Stimulated activated naive CD8-positive, alpha-beta T cell treated with anti-CD3 and anti-CD28 coated beads, Interleukin-15, Interleukin-2, amounts not matched to agents 100 ng/mL and 50 ng/mL, for 24 hours (primary cell): ENCODE results near the gene ATF3.
"Not testable (repeated sequence)": the region's sequence is repeated elsewhere in the genome, so short reads cannot be mapped to it uniquely, and the experiment has no call there.

Experiments used
- H3K27ac Mint-ChIP-seq: one replicate; pipeline ENCODE4 v1.8.0; 2021; ENCODE audit warnings: mild to moderate bottlenecking, mixed read lengths
- H3K27me3 Mint-ChIP-seq: one replicate; pipeline ENCODE4 v1.8.0; 2021; ENCODE audit warnings: mixed read lengths
- H3K36me3 Mint-ChIP-seq: one replicate; pipeline ENCODE4 v1.8.0; 2021; ENCODE audit warnings: low read depth, mixed read lengths
- H3K4me1 Mint-ChIP-seq: one replicate; pipeline ENCODE4 v1.8.0; 2021; ENCODE audit warnings: low read depth, mixed read lengths
- H3K4me3 Mint-ChIP-seq: one replicate; pipeline ENCODE4 v1.8.0; 2021; ENCODE audit warnings: mild to moderate bottlenecking, mixed read lengths
- H3K9me3 Mint-ChIP-seq: one replicate; pipeline ENCODE4 v1.8.0; 2021; ENCODE audit warnings: mixed read lengths

Gene ATF3

GRCh38 chr1:212624976-212625501, 16.5 kb downstream of the ATF3 start:
- Mint-ChIP-seq H3K36me3 (peaks cover 17% of the 10 kb centered on the region), H3K4me3 (no peak overlapping the region), H3K9me3 (no peaks in the 10 kb centered on the region), H3K4me1 (peaks cover 15% of the 10 kb centered on the region), H3K27ac (no peak overlapping the region), H3K27me3 (no peaks in the 10 kb centered on the region)

- Mint-ChIP-seq H3K27me3 (no peaks in the 10 kb centered on the region), H3K4me3 (no peak overlapping the region), H3K4me1 (peaks cover 12% of the 10 kb centered on the region), H3K36me3 (peaks cover 11% of the 10 kb centered on the region), H3K27ac (no peak overlapping the region), H3K9me3 (no peaks in the 10 kb centered on the region)
These were observed 17.4 kb downstream of the ATF3 start for GRCh38 chr1:212625781-212626450.

GRCh38 chr1:212628046-212628445, 19.5 kb downstream of the ATF3 start:
- no peaks in the 10 kb centered on the region for H3K27me3 Mint-ChIP-seq
- no peaks in the 10 kb centered on the region for H3K9me3 Mint-ChIP-seq
- H3K4me1 Mint-ChIP-seq, result no peaks in the 10 kb centered on the region
- no peak overlapping the region for H3K27ac Mint-ChIP-seq
- H3K36me3 Mint-ChIP-seq, result no peaks in the 10 kb centered on the region
- no peak overlapping the region for H3K4me3 Mint-ChIP-seq

GRCh38 chr1:212628813-212629415, 20.4 kb downstream of the ATF3 start:
- H3K4me1 Mint-ChIP-seq, result no peaks in the 10 kb centered on the region

GRCh38 chr1:212629450-212630157, 21.0 kb downstream of the ATF3 start:
- Mint-ChIP-seq H3K27me3 (no peaks in the 10 kb centered on the region), H3K27ac (no peak overlapping the region), H3K4me3 (no peak overlapping the region), H3K4me1 (peaks cover 3% of the 10 kb centered on the region), H3K9me3 (peaks cover 5% of the 10 kb centered on the region), H3K36me3 (peaks cover 4% of the 10 kb centered on the region)

More at GRCh38 chr1:212628813-212629415, 20.4 kb downstream of the ATF3 start:
- Mint-ChIP-seq H3K36me3 (no peaks in the 10 kb centered on the region), H3K4me3 (no peak overlapping the region), H3K27me3 (no peaks in the 10 kb centered on the region), H3K9me3 (no peaks in the 10 kb centered on the region), H3K27ac (no peak overlapping the region)

- H3K36me3 Mint-ChIP-seq, result peaks cover 4% of the 10 kb centered on the region
- H3K4me3 Mint-ChIP-seq, result no peak overlapping the region
- peaks cover 11% of the 10 kb centered on the region for H3K4me1 Mint-ChIP-seq
- peaks cover 9% of the 10 kb centered on the region for H3K9me3 Mint-ChIP-seq
- no peak overlapping the region for H3K27ac Mint-ChIP-seq
- no peaks in the 10 kb centered on the region for H3K27me3 Mint-ChIP-seq
These were observed 21.8 kb downstream of the ATF3 start for GRCh38 chr1:212630158-212630900.

- H3K4me1 Mint-ChIP-seq, result peaks cover 32% of the 10 kb centered on the region
- no peak overlapping the region for H3K27ac Mint-ChIP-seq
- peaks cover 4% of the 10 kb centered on the region for H3K36me3 Mint-ChIP-seq
- H3K9me3 Mint-ChIP-seq, result peaks cover 9% of the 10 kb centered on the region
- H3K4me3 Mint-ChIP-seq, result no peak overlapping the region
- H3K27me3 Mint-ChIP-seq, result no peaks in the 10 kb centered on the region
These were observed 24.6 kb downstream of the ATF3 start for GRCh38 chr1:212633161-212633560.

GRCh38 chr1:212634252-212634651, 25.7 kb downstream of the ATF3 start:
- H3K27ac Mint-ChIP-seq, result no peak overlapping the region
- peaks cover 33% of the 10 kb centered on the region for H3K4me1 Mint-ChIP-seq
- H3K4me3 Mint-ChIP-seq, result no peak overlapping the region
- peaks cover 9% of the 10 kb centered on the region for H3K9me3 Mint-ChIP-seq
- H3K27me3 Mint-ChIP-seq, result peaks cover 4% of the 10 kb centered on the region
- peaks cover 4% of the 10 kb centered on the region for H3K36me3 Mint-ChIP-seq

GRCh38 chr1:212635141-212635631, 26.6 kb downstream of the ATF3 start:
- Mint-ChIP-seq H3K4me1 (peaks cover 33% of the 10 kb centered on the region), H3K9me3 (peaks cover 9% of the 10 kb centered on the region), H3K4me3 (no peak overlapping the region), H3K27ac (peak overlapping the region; percentile 68), H3K27me3 (peaks cover 5% of the 10 kb centered on the region), H3K36me3 (peaks cover 4% of the 10 kb centered on the region)

GRCh38 chr1:212637902-212638301, 29.3 kb downstream of the ATF3 start:
- Mint-ChIP-seq H3K27me3 (peaks cover 5% of the 10 kb centered on the region), H3K4me3 (no peak overlapping the region), H3K36me3 (peaks cover 4% of the 10 kb centered on the region), H3K9me3 (peaks cover 9% of the 10 kb centered on the region), H3K27ac (no peak overlapping the region), H3K4me1 (peaks cover 33% of the 10 kb centered on the region)

- Mint-ChIP-seq H3K36me3 (peaks cover 4% of the 10 kb centered on the region), H3K27ac (no peak overlapping the region), H3K4me1 (peaks cover 33% of the 10 kb centered on the region), H3K27me3 (peaks cover 9% of the 10 kb centered on the region), H3K9me3 (peaks cover 9% of the 10 kb centered on the region), H3K4me3 (no peak overlapping the region)
These were observed 30.1 kb downstream of the ATF3 start for GRCh38 chr1:212638492-212639151.

- H3K4me1 Mint-ChIP-seq, result peaks cover 30% of the 10 kb centered on the region
- not testable (repeated sequence) for H3K9me3 Mint-ChIP-seq, H3K27me3 Mint-ChIP-seq, H3K27ac Mint-ChIP-seq, H3K4me3 Mint-ChIP-seq, H3K36me3 Mint-ChIP-seq
These were observed 31.0 kb downstream of the ATF3 start for GRCh38 chr1:212639524-212639923.

GRCh38 chr1:212640223-212640878, 31.8 kb downstream of the ATF3 start:
- H3K9me3 Mint-ChIP-seq, result no peaks in the 10 kb centered on the region
- peaks cover 9% of the 10 kb centered on the region for H3K27me3 Mint-ChIP-seq
- H3K36me3 Mint-ChIP-seq, result no peaks in the 10 kb centered on the region
- H3K4me1 Mint-ChIP-seq, result peaks cover 22% of the 10 kb centered on the region
- no peak overlapping the region for H3K4me3 Mint-ChIP-seq
- no peak overlapping the region for H3K27ac Mint-ChIP-seq

- Mint-ChIP-seq H3K36me3 (no peaks in the 10 kb centered on the region), H3K4me1 (peaks cover 6% of the 10 kb centered on the region), H3K9me3 (no peaks in the 10 kb centered on the region), H3K27me3 (peaks cover 9% of the 10 kb centered on the region), H3K27ac (no peak overlapping the region), H3K4me3 (no peak overlapping the region)
These were observed 33.4 kb downstream of the ATF3 start for GRCh38 chr1:212641956-212642355.
